OCI-LY7 (cell line): Measurements from ENCODE around the gene UMPS. TPM values are rescaled to one million over a fixed set of nuclear protein-coding genes. Genes with fewer than 3 reads are reported as not detected.

Experiments
- BruUV-seq: library from RNA; stranded (reverse); fragments of 400-500 nt; replicated peaks from 2 replicates; lab custom pipeline; 2021; lab: Mats Ljungman, UMichigan
- CTCF ChIA-PET: fragments of 300-600 bp; sonication (Branson Sonifier 250); formaldehyde crosslinking; loops from one replicate; lab custom pipeline; 2022; ENCODE audit warnings: antibody characterized with exemption; ENCODE audit not compliant: unreplicated experiment; lab: Charles Lee
- POLR2A ChIA-PET: fragments of 300-600 bp; sonication (Branson Sonifier 250); formaldehyde crosslinking; loops from one replicate; lab custom pipeline; 2022; ENCODE audit warnings: antibody characterized with exemption; lab: Charles Lee
- DNase-seq: peaks from one replicate; pipeline ENCODE4 v3.0.0-alpha.2; 2015; ENCODE audit warnings: low spot score
- H2AFZ ChIP-seq: fragments of 200-600 bp; sonication (generic), shearing (Covaris generic); 2 replicates; pipeline ENCODE4 v1.6.1; 2014; ENCODE audit warnings: mild to moderate bottlenecking, antibody characterized with exemption, low read length, moderate library complexity
- H3K27ac ChIP-seq: fragments of 200-600 bp; sonication (generic); 2 replicates; pipeline ENCODE4 v1.5.1; 2014; ENCODE audit warnings: mixed run types, low read depth, mild to moderate bottlenecking, moderate library complexity, low read length, inconsistent platforms; ENCODE audit not compliant: poor library complexity, severe bottlenecking
- H3K36me3 ChIP-seq: fragments of 200-600 bp; sonication (generic); 2 replicates; pipeline ENCODE4 v1.6.1; 2014; ENCODE audit warnings: mild to moderate bottlenecking, antibody characterized with exemption, low read length, moderate library complexity, mixed read lengths; ENCODE audit not compliant: insufficient read depth
- H3K4me1 ChIP-seq: fragments of 200-600 bp; sonication (generic); 2 replicates; pipeline ENCODE4 v1.5.1; 2014; ENCODE audit warnings: mild to moderate bottlenecking, low read length; ENCODE audit not compliant: insufficient read depth, poor library complexity, severe bottlenecking
- H3K4me2 ChIP-seq: fragments of 200-600 bp; sonication (generic); 2 replicates; pipeline ENCODE4 v1.6.1; 2014; ENCODE audit warnings: mild to moderate bottlenecking, low read length
- H3K4me3 ChIP-seq: fragments of 200-600 bp; sonication (generic); 2 replicates; pipeline ENCODE4 v1.5.1; 2014; ENCODE audit warnings: mild to moderate bottlenecking, low read depth, low read length; ENCODE audit not compliant: poor library complexity, severe bottlenecking
- H3K79me2 ChIP-seq: fragments of 200-600 bp; sonication (generic); 2 replicates; pipeline ENCODE4 v1.6.1; 2016; ENCODE audit warnings: low read depth, mild to moderate bottlenecking, low read length, moderate library complexity, mixed read lengths; ENCODE audit not compliant: insufficient read depth
- H3K9me2 ChIP-seq: fragments of 200-600 bp; sonication (generic); 2 replicates; pipeline ENCODE4 v1.6.1; 2016; ENCODE audit warnings: mild to moderate bottlenecking, low read length, mixed read lengths; ENCODE audit not compliant: insufficient read depth
- H3K9me3 ChIP-seq: fragments of 200-600 bp; sonication (generic); 2 replicates; pipeline ENCODE4 v1.6.1; 2014; ENCODE audit warnings: mild to moderate bottlenecking, mixed run types, low read length, mixed read lengths
- H4K20me1 ChIP-seq: fragments of 200-600 bp; sonication (generic); 2 replicates; pipeline ENCODE4 v1.6.1; 2014; ENCODE audit warnings: mild to moderate bottlenecking, antibody characterized with exemption, low read length, moderate library complexity, mixed read lengths; ENCODE audit not compliant: insufficient read depth
- EZH2phosphoT487 ChIP-seq: fragments of 200-600 bp; sonication (generic); IDR thresholded peaks from 2 replicates; pipeline ENCODE4 v1.6.1; 2018; ENCODE audit warnings: low read depth, borderline replicate concordance, mild to moderate bottlenecking, mixed run types, antibody characterized with exemption, low read length, moderate library complexity, mixed read lengths
- intact Hi-C: fragments of 100-400 bp; cut with micrococcal nuclease; formaldehyde crosslinking; loops from one replicate; pipeline ENCODE4 v1.10.0; 2022; ENCODE audit not compliant: unreplicated experiment
- total RNA-seq, 2 experiments: library from RNA; depleted of rRNA in 1 of 2; stranded (reverse); fragments of >200 nt in 1 of 2; shearing (Covaris generic) in 1 of 2; gene quantifications; 2 replicates each; pipeline ENCODE4 v1.2.3, GENCODE V29; 2014 to 2022
- TF ChIP-seq, protein P1 (sequence below): fragments of 200-600 bp; sonication (generic); conservative IDR thresholded peaks from 2 replicates; pipeline ENCODE4 v1.5.1; 2014; ENCODE audit warnings: mild to moderate bottlenecking, antibody characterized with exemption, low read length, moderate library complexity, mixed read lengths

UMPS gene
- total RNA-seq, 2 experiments from 2014 or later, result 24.8 to 62.7 TPM

DNA sequence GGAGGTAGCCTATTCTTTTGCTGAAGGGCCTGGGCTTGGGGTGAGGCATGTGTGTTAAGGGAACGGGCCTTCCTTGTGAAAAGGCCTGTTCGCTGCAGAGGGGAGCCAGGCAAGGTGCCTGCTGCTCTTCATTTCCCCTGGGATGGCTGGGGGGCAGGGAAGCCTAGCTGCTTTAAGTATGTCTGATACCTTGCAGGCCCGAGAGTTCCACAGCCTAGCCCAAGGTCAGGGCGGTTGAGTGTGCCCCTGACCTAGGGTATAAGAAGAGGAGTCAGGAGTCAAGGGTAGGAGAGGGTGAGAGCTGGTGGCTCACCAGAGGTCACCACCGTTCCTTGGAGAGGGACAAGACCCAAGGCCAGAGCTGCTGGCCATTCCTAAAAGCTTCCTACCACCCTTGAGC is 46.6 kb downstream of the UMPS start:
- Histone ChIP-seq H3K9me2 (no peaks in the 10 kb centered on the region), H3K4me2 (no peak overlapping the region), H3K4me1 (no peaks in the 10 kb centered on the region), H3K9me3 (no peaks in the 10 kb centered on the region), H4K20me1 (no peaks in the 10 kb centered on the region), H3K79me2 (no peaks in the 10 kb centered on the region), H3K27ac (no peak overlapping the region), H3K4me3 (no peak overlapping the region), H2AFZ (no peak overlapping the region), H3K36me3 (no peaks in the 10 kb centered on the region)
- POLR2A ChIA-PET, result no interaction called here
- TF ChIP-seq, protein P1, sequence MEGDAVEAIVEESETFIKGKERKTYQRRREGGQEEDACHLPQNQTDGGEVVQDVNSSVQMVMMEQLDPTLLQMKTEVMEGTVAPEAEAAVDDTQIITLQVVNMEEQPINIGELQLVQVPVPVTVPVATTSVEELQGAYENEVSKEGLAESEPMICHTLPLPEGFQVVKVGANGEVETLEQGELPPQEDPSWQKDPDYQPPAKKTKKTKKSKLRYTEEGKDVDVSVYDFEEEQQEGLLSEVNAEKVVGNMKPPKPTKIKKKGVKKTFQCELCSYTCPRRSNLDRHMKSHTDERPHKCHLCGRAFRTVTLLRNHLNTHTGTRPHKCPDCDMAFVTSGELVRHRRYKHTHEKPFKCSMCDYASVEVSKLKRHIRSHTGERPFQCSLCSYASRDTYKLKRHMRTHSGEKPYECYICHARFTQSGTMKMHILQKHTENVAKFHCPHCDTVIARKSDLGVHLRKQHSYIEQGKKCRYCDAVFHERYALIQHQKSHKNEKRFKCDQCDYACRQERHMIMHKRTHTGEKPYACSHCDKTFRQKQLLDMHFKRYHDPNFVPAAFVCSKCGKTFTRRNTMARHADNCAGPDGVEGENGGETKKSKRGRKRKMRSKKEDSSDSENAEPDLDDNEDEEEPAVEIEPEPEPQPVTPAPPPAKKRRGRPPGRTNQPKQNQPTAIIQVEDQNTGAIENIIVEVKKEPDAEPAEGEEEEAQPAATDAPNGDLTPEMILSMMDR, result no peak
- TF ChIP-seq EZH2phosphoT487, result no peak
- no TSS peak for BruUV-seq
- no peak for DNase-seq
- intact Hi-C loops, result no loop called here
- CTCF ChIA-PET, result no interaction called here

DNA sequence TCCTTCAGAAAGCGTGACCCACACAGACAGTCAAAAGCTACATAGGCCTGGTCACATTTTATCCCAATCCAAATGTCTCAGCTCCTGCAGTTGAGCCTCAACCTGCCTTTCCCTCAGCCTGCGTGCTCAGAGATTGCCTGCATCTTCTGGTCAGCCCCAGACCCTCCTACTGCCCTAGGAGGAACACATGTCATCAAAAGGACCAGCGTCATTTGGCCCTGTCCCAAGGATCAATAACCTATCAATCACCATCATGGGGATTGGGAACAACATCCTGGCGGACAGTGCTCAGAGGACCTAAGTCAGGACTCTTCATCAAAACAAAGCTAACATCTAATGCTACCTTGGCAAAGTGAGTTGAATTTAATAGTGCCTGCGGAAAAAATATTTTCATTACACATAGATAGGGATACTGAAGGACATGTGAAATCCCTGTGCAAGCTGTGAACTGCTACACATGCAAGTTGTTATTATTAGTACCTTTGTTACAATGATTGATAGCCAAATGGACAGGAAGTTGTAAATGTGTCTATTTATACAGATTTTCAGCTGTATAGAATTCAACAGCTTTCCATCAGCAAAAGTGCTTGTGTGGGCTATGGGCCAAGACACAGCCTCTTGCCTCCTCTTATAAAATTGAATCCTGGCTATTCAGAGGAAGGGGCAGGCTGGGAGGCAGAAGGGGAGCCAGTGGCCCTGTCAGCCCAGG is 47.7 kb downstream of the UMPS start:
- Histone ChIP-seq H2AFZ (no peak overlapping the region), H3K27ac (no peak overlapping the region), H3K4me2 (no peak overlapping the region), H3K4me3 (no peak overlapping the region), H4K20me1 (no peaks in the 10 kb centered on the region), H3K9me2 (no peaks in the 10 kb centered on the region), H3K36me3 (no peaks in the 10 kb centered on the region), H3K4me1 (no peaks in the 10 kb centered on the region), H3K9me3 (no peaks in the 10 kb centered on the region), H3K79me2 (no peaks in the 10 kb centered on the region)
- intact Hi-C loops, result no loop called here
- DNase-seq, result no peak
- ChIA-PET CTCF (no interaction called here), POLR2A (interaction anchor here (0.6 kb wide), 1 partner anchor 74 kb away, joined by 3 read pairs; no protein-coding TSS in a partner anchor)
- no TSS peak for BruUV-seq
- TF ChIP-seq, protein P1, result no peak
- no peak for TF ChIP-seq EZH2phosphoT487

DNA sequence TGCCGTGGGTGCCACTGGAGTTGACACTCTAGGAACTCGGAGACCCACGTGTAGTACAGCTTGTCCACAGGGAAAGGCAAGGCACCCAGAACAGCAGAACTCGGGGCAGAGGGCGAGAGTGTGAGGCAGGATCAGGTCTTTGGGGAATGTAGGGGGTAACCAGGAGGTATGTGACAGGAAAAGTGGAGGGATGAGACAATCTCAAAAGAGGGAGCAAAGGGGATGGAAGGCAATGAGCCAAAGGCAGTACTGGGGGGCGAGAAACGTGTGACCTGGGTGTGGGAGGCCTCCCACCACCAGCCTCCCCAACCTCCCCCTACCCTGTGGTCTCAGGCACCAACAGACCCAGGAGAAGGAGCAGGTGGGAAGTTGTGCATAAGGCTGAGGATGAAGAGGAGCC is 48.9 kb downstream of the UMPS start:
- Histone ChIP-seq H3K4me3 (no peak overlapping the region), H3K36me3 (no peaks in the 10 kb centered on the region), H3K79me2 (no peaks in the 10 kb centered on the region), H3K4me1 (no peaks in the 10 kb centered on the region), H4K20me1 (no peaks in the 10 kb centered on the region), H3K9me3 (no peaks in the 10 kb centered on the region), H3K27ac (no peak overlapping the region), H3K9me2 (no peaks in the 10 kb centered on the region), H2AFZ (no peak overlapping the region), H3K4me2 (no peak overlapping the region)
- BruUV-seq, result no TSS peak
- ChIA-PET CTCF (no interaction called here), POLR2A (no interaction called here)
- intact Hi-C loops, result no loop called here
- no peak for TF ChIP-seq EZH2phosphoT487
- TF ChIP-seq, protein P1, result no peak
- DNase-seq, result no peak
